ENCODE results near the gene PITX2. TPM values are rescaled to one million over a fixed set of nuclear protein-coding genes. Genes with fewer than 3 reads are reported as not detected.

PITX2 gene
- total and polyA plus RNA-seq, 2 of the 13 experiments (the other 11 are each of a cell fraction or from before 2014, with no cell fraction given), result not detected

- no peak overlapping the region for H3K4me2 ChIP-seq (ENCODE audit: low read depth, low read length)
- CTCF ChIA-PET (ENCODE audit: low intra/inter-chr PET ratio, low total read pairs), result no interaction called here
- no peak overlapping the region for H3K27ac ChIP-seq (ENCODE audit: extremely low read length, insufficient read depth, low read length)
- no peak for DNase-seq (ENCODE audit: low spot score)
- no peak for FAIRE-seq
- intact Hi-C loops (cut with micrococcal nuclease; ENCODE audit: unreplicated experiment), result no loop called here
- H4K20me1 ChIP-seq (ENCODE audit: insufficient read depth, low read length), result no peaks in the 10 kb centered on the region
- ATAC-seq, result no peak
- H3K9me3 ChIP-seq (ENCODE audit: low read length), result peaks cover 5% of the 10 kb centered on the region; the same call in 1 of the 2 replicates
- H2AFZ ChIP-seq (ENCODE audit: low read length), result no peak overlapping the region
- no TSS peak for BruUV-seq (replicated peaks)
- H3K4me1 ChIP-seq (ENCODE audit: insufficient read depth, low read length), result no peaks in the 10 kb centered on the region
- no peak overlapping the region for H3K9ac ChIP-seq (ENCODE audit: insufficient read depth, low read depth, low read length)
- no peaks in the 10 kb centered on the region for H3K36me3 ChIP-seq (replicated peaks in 1 of 2; ENCODE audit: control insufficient read depth in 1 of 2, insufficient read depth in 2 of 2, low read length in 2 of 2)
- no peaks in the 10 kb centered on the region for H3K79me2 ChIP-seq (ENCODE audit: insufficient read depth, low read length)
- WGBS (ENCODE audit: low lambda C conversion rate), result 0% methylated on average over 2 of the region's 2 CpGs
- in situ Hi-C loops (cut with HindIII; ENCODE audit: extremely low pct_ligation_motif_present, low pct_unique_long_range_greater_than_20kb), result no loop called here
- H3K4me3 ChIP-seq (replicated peaks in 1 of 3; ENCODE audit: insufficient read depth in 1 of 3, low read depth in 2 of 3, low read length in 3 of 3), result no peak overlapping the region
- POLR2A ChIA-PET, result no interaction called here
- no peaks in the 10 kb centered on the region for H3K27me3 ChIP-seq (ENCODE audit: control insufficient read depth in 1 of 2, insufficient read depth in 2 of 2, low read length in 2 of 2)
- TF ChIP-seq ZNF609 (CRISPR knock-in tag; IDR thresholded peaks at IDR 0.05; ENCODE audit: borderline replicate concordance) (no peak), RFX1 (IDR thresholded peaks at IDR 0.05) (no peak), PTBP1 (IDR thresholded peaks at IDR 0.05; ENCODE audit: low read depth, low read length, poor library complexity, severe bottlenecking) (no peak), ZNF639 (CRISPR knock-in tag; conservative IDR thresholded peaks at IDR 0.05) (no peak), DPF2 (CRISPR knock-in tag; IDR thresholded peaks at IDR 0.05; ENCODE audit: borderline replicate concordance, low read depth) (no peak), SKIL (CRISPR knock-in tag; IDR thresholded peaks at IDR 0.05; ENCODE audit: borderline replicate concordance) (no peak), THRA (CRISPR knock-in tag; IDR thresholded peaks at IDR 0.05; ENCODE audit: borderline replicate concordance) (no peak), AGO1 (IDR thresholded peaks at IDR 0.05; ENCODE audit: low read depth, low read length, poor library complexity, severe bottlenecking) (no peak), FUBP1 (CRISPR knock-in tag; IDR thresholded peaks at IDR 0.05; ENCODE audit: borderline replicate concordance) (no peak), ZSCAN25 (CRISPR knock-in tag; IDR thresholded peaks at IDR 0.05) (no peak), ZNF547 (CRISPR knock-in tag; IDR thresholded peaks at IDR 0.05) (no peak), ZNF580 (CRISPR knock-in tag; IDR thresholded peaks at IDR 0.05; ENCODE audit: borderline replicate concordance, low read depth) (no peak)
Observed at GRCh38 chr4:110596431-110596830, 26.4 kb downstream of the PITX2 start.
